GM12878 (cell line): ENCODE results near the gene AOPEP.
A peak's percentile ranks its signal among the peaks of the same experiment; 100 is the strongest.

Experiments
- CTCF ChIP-seq, 3 experiments: IDR thresholded peaks in 2 of 3; conservative IDR thresholded peaks in 1 of 3; 2 replicates each; pipeline ENCODE4 v1.5.1; 2011; ENCODE audit warnings: low read depth in 3 of 3, low read length in 3 of 3, mild to moderate bottlenecking in 3 of 3, control low read depth in 2 of 3, moderate library complexity in 2 of 3, inconsistent platforms in 1 of 3, mixed read lengths in 1 of 3; ENCODE audit not compliant: control insufficient read depth in 2 of 3, insufficient read depth in 1 of 3; ENCODE audit errors: extremely low read depth in 1 of 3
- TAF1 ChIP-seq: IDR thresholded peaks from 2 replicates; pipeline ENCODE4 v1.6.1; 2011; ENCODE audit warnings: mild to moderate bottlenecking, low read depth, low read length, borderline replicate concordance

- TF ChIP-seq CTCF (IDR thresholded peaks at IDR 0.05 in 2 of 3, conservative IDR thresholded peaks at IDR 0.05 in 1 of 3; ENCODE audit: control insufficient read depth in 2 of 3, extremely low read depth in 1 of 3, insufficient read depth in 1 of 3, low read depth in 3 of 3, low read length in 3 of 3) (peak; percentile 48 to 80 (median 71); a peak in 5 of 6 replicates), TAF1 (no peak)
Measured at GRCh38 chr9:94783102-94783682, 56.7 kb downstream of the AOPEP start.
